Adipocyte (in vitro differentiated cells): ENCODE measurements around the gene LIX1.
A peak's percentile ranks its signal among the peaks of the same experiment; 100 is the strongest.
"Not testable (repeated sequence)": the region's sequence is repeated elsewhere in the genome, so short reads cannot be mapped to it uniquely, and the experiment has no call there.

Source experiments
- DNase-seq: peaks from one replicate; pipeline ENCODE4 v3.0.0-alpha.2; 2015; ENCODE audit warnings: low read depth
- H3K27me3 ChIP-seq: replicated peaks from 2 replicates; pipeline ENCODE4 v1.7.0; 2013; ENCODE audit warnings: mild to moderate bottlenecking, low read length, moderate library complexity; ENCODE audit not compliant: control insufficient read depth, insufficient read depth
- H3K36me3 ChIP-seq: 2 replicates; pipeline ENCODE4 v1.7.0; 2013; ENCODE audit warnings: low read length, mild to moderate bottlenecking, moderate library complexity; ENCODE audit not compliant: control insufficient read depth, insufficient read depth, severe bottlenecking
- H3K4me1 ChIP-seq: 2 replicates; pipeline ENCODE4 v1.7.0; 2013; ENCODE audit warnings: mild to moderate bottlenecking, low read length, moderate library complexity; ENCODE audit not compliant: control insufficient read depth, insufficient read depth
- H3K4me3 ChIP-seq: 2 replicates; pipeline ENCODE4 v1.7.0; 2013; ENCODE audit warnings: mild to moderate bottlenecking, low read length, moderate library complexity
- H3K9ac ChIP-seq: 2 replicates; pipeline ENCODE4 v1.7.0; 2013; ENCODE audit warnings: mild to moderate bottlenecking, low read length, moderate library complexity
- H3K9me3 ChIP-seq: 2 replicates; pipeline ENCODE4 v1.7.0; 2013; ENCODE audit warnings: mild to moderate bottlenecking, low read length, moderate library complexity; ENCODE audit not compliant: control insufficient read depth

The LIX1 gene

GRCh38 chr5:97142521-97143254 is at the start of gene LIX1:
Gene LIX1, minus strand, starts transcription at chr5:97142611. Its CDS starts 35 bp downstream, at chr5:97142576.
- Histone ChIP-seq H3K9ac (peak within 1 kb of the TSS; percentile 19), H3K4me1 (peaks cover 9% of the 10 kb centered on the region), H3K4me3 (no peak within 1 kb of the TSS), H3K9me3 (no peaks in the 10 kb centered on the region), H3K36me3 (no peaks in the 10 kb centered on the region), H3K27me3 (no peaks in the 10 kb centered on the region)
- DNase-seq = peak; percentile 79

- H3K4me3 ChIP-seq = no peak overlapping the region
- H3K27me3 ChIP-seq = no peaks in the 10 kb centered on the region
- no peaks in the 10 kb centered on the region for H3K36me3 ChIP-seq
- H3K9me3 ChIP-seq = no peaks in the 10 kb centered on the region
- no peak overlapping the region for H3K9ac ChIP-seq
- no peak for DNase-seq
- no peaks in the 10 kb centered on the region for H3K4me1 ChIP-seq
Measured at GRCh38 chr5:97191893-97192292, 49.5 kb upstream of the LIX1 start.

DNA sequence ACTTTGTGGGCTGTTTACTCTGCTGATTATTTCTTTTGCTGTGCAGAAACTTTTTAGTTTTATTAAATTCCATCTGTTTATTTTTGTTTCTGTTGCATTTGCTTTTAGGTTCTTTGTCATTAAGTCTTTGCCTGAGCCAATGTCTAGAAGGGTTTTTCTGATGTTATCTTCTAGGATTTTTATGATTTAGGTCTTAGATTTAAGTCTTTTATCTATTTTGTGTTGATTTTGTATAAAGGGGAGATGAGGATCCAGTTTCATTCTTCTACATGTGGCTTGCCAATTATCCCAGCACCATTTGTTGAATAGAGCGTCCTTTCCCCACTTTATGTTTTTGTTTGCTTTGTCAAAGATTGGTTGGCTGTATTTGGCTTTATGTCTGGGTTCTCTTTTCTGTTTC is 47.1 kb upstream of the LIX1 start:
- H3K9me3 ChIP-seq, H3K36me3 ChIP-seq, H3K4me3 ChIP-seq, H3K9ac ChIP-seq, H3K4me1 ChIP-seq, H3K27me3 ChIP-seq, DNase-seq: not testable (repeated sequence)

GRCh38 chr5:97183930-97184213 is 41.5 kb upstream of the LIX1 start:
- Histone ChIP-seq H3K4me3 (peak overlapping the region; percentile 95), H3K36me3 (peaks cover 4% of the 10 kb centered on the region), H3K27me3 (no peaks in the 10 kb centered on the region), H3K4me1 (peaks cover 29% of the 10 kb centered on the region), H3K9ac (peak overlapping the region; percentile 98), H3K9me3 (no peaks in the 10 kb centered on the region)
- DNase-seq = no peak

DNA sequence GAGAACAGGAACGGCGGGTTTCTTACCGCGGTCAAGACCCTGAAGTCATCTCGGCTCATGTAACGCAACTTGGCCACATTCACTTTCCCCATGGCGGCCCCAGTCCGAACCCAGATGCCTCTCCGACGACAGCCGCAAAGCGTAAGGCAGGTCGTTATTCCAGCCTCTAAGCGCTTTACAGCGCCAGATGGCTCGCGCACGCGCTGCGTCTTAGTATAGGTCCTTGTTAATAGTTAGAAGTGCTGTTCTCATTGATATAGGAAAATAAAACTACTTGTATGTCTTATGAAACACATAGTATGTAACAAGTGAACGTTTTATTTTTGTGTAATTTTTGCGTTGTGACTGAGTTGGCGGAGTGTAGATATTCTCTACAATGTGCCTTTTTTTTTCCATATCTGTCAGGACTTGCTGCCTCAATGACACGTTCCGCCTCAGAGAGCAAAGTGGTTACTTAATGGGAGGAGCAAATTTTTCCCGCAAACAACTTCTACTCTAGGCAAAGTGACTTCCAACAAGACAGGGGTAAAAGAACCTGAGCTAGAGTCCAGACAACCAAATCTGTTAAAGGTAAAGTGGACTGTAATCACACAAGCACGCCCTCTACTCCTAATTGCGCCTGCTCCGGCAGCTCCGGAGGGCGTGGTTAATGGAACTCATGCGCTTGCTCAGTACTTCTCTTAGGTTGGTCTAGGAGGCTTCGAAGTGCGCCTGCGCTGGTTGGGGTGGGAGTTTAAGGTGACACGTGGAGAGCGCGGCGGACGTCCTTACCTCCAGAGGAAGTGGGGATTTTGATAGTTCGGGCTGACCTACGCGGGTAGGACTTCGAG is 40.9 kb upstream of the LIX1 start, which contains the start of gene RIOK2:
Gene RIOK2, minus strand, starts transcription at position 148 of the 830 bp plus-strand sequence. Its CDS starts 56 bp downstream, at position 92.
- Histone ChIP-seq H3K9me3 (no peaks in the 10 kb centered on the region), H3K36me3 (peaks cover 9% of the 10 kb centered on the region), H3K4me1 (peaks cover 29% of the 10 kb centered on the region), H3K4me3 (peak within 1 kb of the TSS; percentile 95), H3K27me3 (no peaks in the 10 kb centered on the region), H3K9ac (peak within 1 kb of the TSS; percentile 98)
- peak; percentile 97 for DNase-seq

DNA sequence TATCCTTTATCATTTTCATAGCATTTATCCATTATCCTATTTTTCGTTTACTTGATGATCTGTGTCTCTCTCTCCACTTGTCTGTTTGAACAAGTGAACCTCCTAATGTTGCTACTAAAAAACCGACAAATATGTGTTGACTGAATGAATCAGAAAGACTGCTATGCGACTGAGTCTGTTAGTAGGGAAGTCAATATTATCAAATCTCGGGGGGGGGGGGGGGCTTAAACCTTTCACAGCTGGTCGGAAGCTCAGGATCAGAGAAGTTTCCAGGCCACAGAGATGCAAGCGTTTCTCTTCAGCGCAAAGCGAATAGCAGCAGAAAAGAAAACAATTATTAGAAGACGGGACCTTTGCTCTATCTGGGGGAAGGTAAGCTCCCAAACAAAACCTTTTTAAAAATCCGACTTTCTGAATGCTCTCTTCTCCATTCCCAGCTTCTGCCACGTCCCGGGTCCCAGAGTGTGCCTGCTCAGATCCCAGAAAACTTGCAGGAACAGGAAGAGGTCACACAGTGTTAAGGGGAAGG is 40.2 kb upstream of the LIX1 start:
- H3K9ac ChIP-seq = peak overlapping the region; percentile 98
- H3K4me1 ChIP-seq = peaks cover 29% of the 10 kb centered on the region
- peak; percentile 43 for DNase-seq
- peak overlapping the region; percentile 95 for H3K4me3 ChIP-seq
- H3K9me3 ChIP-seq = no peaks in the 10 kb centered on the region
- no peaks in the 10 kb centered on the region for H3K27me3 ChIP-seq
- peaks cover 16% of the 10 kb centered on the region for H3K36me3 ChIP-seq

- peaks cover 29% of the 10 kb centered on the region for H3K4me1 ChIP-seq
- peak overlapping the region; percentile 98 for H3K9ac ChIP-seq
- no peaks in the 10 kb centered on the region for H3K27me3 ChIP-seq
- DNase-seq = peak; percentile 42
- H3K4me3 ChIP-seq = peak overlapping the region; percentile 95
- H3K9me3 ChIP-seq = no peaks in the 10 kb centered on the region
- H3K36me3 ChIP-seq = peaks cover 22% of the 10 kb centered on the region
Measured at GRCh38 chr5:97181856-97182545, 39.6 kb upstream of the LIX1 start.

- H3K36me3 ChIP-seq = peaks cover 47% of the 10 kb centered on the region
- not testable (repeated sequence) for H3K9ac ChIP-seq, H3K9me3 ChIP-seq, H3K27me3 ChIP-seq, DNase-seq, H3K4me3 ChIP-seq
- H3K4me1 ChIP-seq = peaks cover 21% of the 10 kb centered on the region
Measured at GRCh38 chr5:97179457-97179856, 37.0 kb upstream of the LIX1 start.

DNA sequence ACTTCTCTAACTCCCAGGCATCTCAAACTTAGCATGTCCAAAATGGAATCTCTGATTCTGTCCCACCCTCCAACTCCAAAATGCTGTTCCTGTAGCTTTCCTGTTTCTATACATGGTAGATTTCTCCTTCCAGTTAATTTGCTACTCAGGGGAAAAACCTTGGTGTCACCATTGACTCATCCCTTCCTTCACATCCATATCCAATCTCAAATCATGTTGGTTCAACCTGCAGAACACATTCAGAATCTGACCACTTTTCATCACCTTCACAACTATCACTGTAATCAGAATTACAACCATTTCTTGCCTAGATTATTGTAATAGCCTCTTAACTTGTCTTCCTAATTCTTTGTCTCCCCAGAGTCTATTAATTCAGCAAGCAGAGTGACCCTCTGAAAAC is 29.8 kb upstream of the LIX1 start:
- H3K9ac ChIP-seq = no peak overlapping the region
- no peaks in the 10 kb centered on the region for H3K4me1 ChIP-seq
- H3K4me3 ChIP-seq = no peak overlapping the region
- H3K36me3 ChIP-seq = peaks cover 98% of the 10 kb centered on the region
- no peaks in the 10 kb centered on the region for H3K27me3 ChIP-seq
- H3K9me3 ChIP-seq = no peaks in the 10 kb centered on the region
- no peak for DNase-seq

- Histone ChIP-seq H3K27me3 (no peaks in the 10 kb centered on the region), H3K36me3 (peaks cover 96% of the 10 kb centered on the region), H3K4me1 (no peaks in the 10 kb centered on the region), H3K4me3 (no peak overlapping the region), H3K9me3 (no peaks in the 10 kb centered on the region), H3K9ac (no peak overlapping the region)
- DNase-seq = no peak
Measured at GRCh38 chr5:97171703-97172102, 29.3 kb upstream of the LIX1 start.

DNA sequence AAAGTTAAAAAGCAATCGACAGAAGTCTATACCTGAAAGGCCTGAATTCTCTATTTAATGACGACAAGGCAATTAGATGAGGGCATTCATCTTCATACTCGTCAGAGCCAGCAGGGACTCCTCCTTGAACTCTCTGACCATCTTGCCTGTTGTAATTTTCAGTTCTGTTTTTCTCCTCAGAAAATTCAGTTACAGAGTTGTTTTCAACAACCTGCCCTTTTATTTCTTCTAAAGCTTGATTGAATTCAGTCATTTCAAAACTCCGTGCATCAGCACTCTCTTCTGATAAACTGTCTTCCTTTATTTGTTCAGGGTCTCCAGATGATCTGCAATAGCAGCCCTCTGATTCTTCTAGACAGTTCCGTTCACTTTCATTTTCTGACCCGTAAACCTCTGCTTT is 25.0 kb upstream of the LIX1 start:
- no peak for DNase-seq
- Histone ChIP-seq H3K4me3 (no peak overlapping the region), H3K36me3 (peaks cover 83% of the 10 kb centered on the region), H3K4me1 (peaks cover 17% of the 10 kb centered on the region), H3K9ac (no peak overlapping the region), H3K9me3 (no peaks in the 10 kb centered on the region), H3K27me3 (no peaks in the 10 kb centered on the region)
